ENCODE measurements around the gene FGF14.
A peak's percentile ranks its signal among the peaks of the same experiment; 100 is the strongest.

The FGF14 gene

DNA sequence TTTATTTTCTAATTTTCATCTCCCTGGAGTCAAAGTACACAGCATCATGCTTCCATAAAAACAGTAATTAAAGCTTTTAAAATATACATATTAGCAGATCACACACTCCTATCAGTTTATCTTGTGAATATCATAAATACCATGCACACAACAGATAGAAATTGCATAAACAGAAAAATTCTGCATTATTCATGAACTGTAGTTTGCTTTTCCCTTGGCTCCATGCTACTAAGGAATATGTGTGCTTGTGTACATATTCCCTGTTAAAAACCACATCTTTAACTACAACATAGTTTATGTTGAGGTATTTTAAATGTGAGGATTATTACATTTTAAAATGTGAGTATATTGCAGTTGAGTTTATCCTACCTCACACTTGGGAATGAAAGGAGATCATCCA lies 193.5 kb downstream of the FGF14 start:
- TF ChIP-seq ZFX (IDR thresholded peaks at IDR 0.05) = no peak
- TF ChIP-seq, protein P1, sequence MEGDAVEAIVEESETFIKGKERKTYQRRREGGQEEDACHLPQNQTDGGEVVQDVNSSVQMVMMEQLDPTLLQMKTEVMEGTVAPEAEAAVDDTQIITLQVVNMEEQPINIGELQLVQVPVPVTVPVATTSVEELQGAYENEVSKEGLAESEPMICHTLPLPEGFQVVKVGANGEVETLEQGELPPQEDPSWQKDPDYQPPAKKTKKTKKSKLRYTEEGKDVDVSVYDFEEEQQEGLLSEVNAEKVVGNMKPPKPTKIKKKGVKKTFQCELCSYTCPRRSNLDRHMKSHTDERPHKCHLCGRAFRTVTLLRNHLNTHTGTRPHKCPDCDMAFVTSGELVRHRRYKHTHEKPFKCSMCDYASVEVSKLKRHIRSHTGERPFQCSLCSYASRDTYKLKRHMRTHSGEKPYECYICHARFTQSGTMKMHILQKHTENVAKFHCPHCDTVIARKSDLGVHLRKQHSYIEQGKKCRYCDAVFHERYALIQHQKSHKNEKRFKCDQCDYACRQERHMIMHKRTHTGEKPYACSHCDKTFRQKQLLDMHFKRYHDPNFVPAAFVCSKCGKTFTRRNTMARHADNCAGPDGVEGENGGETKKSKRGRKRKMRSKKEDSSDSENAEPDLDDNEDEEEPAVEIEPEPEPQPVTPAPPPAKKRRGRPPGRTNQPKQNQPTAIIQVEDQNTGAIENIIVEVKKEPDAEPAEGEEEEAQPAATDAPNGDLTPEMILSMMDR (conservative IDR thresholded peaks at IDR 0.05) = no peak

DNA sequence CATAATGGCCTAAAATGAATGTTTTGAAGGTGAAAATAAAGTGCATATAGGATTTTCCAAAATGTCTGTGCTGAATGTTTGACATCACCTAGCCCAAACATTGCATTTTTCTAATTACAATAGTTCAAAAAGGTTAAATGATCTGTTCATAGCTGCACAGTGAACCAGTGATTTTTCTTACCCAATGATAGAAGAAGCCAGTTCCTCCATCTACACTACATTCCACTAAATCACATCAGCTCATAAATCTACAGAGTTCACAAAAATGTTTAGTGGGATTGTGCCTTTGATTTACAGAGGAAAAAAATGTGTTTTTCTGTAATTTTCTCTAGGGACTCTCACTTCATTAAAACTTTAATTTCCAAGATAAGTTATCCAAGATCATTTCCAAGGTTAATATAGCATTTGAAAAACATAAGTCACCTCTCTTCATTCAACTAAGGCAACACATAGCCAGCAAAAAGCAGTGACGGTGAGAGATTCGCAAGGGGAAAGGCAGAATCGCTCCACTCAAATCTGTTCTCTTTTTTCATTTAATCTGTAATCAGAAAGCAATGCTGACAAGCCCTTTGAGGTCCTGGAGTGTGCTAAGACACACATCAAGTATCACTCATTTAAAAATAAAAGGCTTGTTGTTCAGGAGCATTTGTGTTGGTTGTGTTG lies 194.0 kb downstream of the FGF14 start:
- H3K27ac ChIP-seq = no peak overlapping the region
- TF ChIP-seq ZFX (IDR thresholded peaks at IDR 0.05) = no peak
- TF ChIP-seq, protein P1 (conservative IDR thresholded peaks at IDR 0.05) = no peak

More for the DNA sequence above, 193.5 kb downstream of the FGF14 start:
- no peak overlapping the region for H3K27ac ChIP-seq

DNA sequence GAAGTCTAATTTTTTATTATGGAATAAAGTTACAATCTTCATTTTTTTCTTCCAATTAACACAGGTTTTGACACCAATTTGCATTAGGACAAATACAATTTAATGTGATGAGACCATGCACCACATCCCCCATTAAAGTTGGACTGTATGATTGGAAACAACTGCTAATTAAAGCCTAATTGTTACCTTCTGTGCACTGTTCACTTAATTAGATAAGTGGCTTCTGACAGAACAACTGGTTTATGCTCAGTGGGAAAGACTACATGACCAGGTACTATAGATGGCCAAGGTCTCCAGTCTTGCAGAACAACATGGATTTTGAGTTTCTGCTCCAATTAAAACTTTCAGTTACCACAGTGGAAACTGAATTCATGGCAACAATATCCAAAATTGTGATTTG lies 198.1 kb downstream of the FGF14 start:
- no peak overlapping the region for H3K27ac ChIP-seq
- TF ChIP-seq, protein P1 (conservative IDR thresholded peaks at IDR 0.05) = no peak
- no peak for TF ChIP-seq ZFX (IDR thresholded peaks at IDR 0.05)

DNA sequence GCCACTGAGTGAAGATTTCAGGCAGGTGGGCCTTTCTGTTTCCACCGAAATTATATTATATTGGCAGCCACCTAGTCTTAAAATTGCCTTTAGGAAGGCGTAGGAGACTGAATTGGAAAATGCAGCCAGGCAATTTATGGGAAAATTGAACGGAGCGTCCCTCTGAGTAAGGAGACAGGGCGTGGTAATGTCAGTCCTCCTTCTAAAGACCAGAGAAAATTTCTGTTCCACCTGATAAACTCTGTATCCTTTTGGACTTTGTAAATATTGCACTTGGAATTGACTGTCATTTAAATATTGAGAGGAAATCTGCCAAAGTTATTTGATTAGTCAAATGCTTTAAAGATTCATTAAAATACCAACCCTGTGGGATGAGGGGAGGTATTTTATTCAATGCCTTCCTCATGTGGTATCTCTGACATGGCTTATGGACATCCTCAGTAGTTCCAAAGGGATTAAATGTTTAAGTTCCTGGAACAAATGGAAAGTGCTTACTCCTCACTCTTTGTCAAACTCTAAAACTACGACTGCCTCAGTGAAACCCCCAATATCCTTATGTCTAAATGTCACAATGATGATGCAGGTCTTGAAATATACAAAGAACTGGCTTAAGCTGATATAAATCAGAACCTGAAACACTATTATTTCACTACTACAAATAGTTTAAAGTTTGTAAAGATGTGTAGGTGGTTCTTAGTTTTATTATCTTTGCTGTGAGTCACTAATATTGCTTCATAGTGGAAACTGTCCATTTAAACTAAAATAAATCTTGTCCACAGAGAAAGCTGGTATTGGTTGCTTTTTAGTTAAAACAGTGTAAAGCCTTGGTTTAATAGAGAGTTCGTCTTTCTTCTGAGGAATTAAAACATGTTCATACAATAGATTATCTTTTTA lies 203.2 kb downstream of the FGF14 start:
- no peak for TF ChIP-seq ZFX (IDR thresholded peaks at IDR 0.05)
- TF ChIP-seq, protein P1 (conservative IDR thresholded peaks at IDR 0.05) = no peak
- no peak overlapping the region for H3K27ac ChIP-seq

DNA sequence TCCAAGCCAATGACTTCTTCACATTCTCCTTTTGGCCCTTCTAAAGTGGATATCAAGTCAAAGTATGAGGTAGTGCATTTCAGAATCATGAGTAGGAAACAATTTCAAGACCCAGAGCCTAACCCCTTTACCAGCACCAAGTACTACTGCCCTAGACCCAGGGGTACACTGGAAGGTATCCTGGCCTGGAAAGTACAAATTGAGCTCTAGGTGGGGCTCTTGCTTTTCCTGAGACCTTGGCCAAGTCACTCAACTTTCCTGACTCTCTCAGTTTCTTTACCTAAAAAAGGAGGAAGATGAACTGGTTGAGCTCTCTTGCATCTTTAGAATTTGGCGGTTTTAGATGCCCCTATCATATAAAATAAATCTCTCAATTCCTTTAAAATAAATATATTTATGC lies 204.7 kb downstream of the FGF14 start:
- no peak overlapping the region for H3K27ac ChIP-seq
- TF ChIP-seq, protein P1 (conservative IDR thresholded peaks at IDR 0.05) = peak; percentile 43
- TF ChIP-seq ZFX (IDR thresholded peaks at IDR 0.05) = no peak

DNA sequence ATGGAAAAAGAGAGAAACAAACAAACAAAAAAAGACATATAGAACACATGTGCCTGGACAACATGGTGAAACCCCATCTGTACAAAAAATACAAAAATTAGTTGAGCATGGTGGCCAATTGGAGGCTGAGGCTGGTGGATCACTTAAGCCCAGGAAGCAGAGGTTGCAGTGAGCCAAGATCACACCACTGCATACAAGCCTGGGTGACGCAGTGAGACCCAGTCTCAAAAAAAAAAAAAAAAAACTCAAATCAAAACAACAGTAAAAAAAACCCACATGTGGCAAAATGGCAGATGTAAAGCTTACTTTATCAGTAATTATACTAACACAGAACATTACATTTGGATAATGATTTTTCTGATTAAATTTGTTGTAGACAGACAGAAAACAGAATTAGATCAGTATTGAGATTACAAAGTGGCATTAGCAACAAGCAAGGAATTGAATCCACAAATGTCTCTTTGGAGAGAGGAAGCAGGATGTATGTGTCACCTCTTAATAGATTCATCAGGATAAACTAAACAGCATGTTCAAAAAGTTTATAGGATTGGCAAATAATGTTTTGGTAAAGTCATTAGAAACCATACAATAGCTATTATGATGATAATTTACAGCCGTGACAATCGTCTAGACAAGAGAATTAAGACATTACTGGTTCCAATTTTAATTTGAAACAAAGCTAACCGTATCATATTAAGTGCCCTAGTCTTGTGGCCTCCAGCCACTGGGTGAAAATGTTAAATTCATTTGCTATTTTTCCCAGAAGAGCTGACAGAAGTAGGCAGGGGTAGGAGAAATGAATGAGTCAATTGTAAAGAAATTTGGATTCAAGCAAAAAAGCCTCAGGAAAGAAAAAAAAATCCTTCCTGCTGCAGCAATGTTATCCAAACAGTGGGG lies 206.0 kb downstream of the FGF14 start:
- H3K27ac ChIP-seq = no peak overlapping the region
- no peak for TF ChIP-seq ZFX (IDR thresholded peaks at IDR 0.05)
- TF ChIP-seq, protein P1 (conservative IDR thresholded peaks at IDR 0.05) = no peak

Measured in C4-2B (cell line).